H4 (cell line): ENCODE data around the gene RBMS1. TPM values are rescaled to one million over a fixed set of nuclear protein-coding genes. Genes with fewer than 3 reads are reported as not detected.

Experiments
- DNase-seq: peaks from one replicate; pipeline ENCODE4 v3.0.0-alpha.2; 2015; ENCODE audit warnings: low spot score
- total RNA-seq: library from RNA; depleted of rRNA; stranded (reverse); fragments of >200 nt; shearing (Covaris generic); gene quantifications from 2 replicates; pipeline ENCODE4 v1.2.3, GENCODE V29; 2014

RBMS1 gene
- total RNA-seq, 1 experiment from 2014 or later: 42.2 TPM

DNA sequence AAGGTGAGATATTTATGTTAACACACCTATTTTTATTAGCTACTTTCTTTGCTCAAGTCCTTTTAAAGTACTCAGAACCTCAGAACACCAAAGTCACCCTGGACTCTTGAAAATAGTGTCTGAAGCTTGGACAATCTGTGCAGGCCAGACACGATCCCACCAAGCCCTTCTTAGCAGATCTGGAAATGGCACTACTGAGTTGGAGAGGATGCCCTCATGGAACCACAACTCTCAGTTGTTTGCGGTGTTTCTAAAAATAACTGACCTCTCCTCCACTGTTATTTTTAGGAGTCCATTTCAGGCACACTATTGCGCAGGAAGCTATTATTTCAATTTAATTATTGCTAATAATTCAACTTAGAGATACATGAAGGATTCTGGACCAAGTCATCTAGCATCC, 190.1 kb downstream of the RBMS1 start:
- DNase-seq: no peak

DNA sequence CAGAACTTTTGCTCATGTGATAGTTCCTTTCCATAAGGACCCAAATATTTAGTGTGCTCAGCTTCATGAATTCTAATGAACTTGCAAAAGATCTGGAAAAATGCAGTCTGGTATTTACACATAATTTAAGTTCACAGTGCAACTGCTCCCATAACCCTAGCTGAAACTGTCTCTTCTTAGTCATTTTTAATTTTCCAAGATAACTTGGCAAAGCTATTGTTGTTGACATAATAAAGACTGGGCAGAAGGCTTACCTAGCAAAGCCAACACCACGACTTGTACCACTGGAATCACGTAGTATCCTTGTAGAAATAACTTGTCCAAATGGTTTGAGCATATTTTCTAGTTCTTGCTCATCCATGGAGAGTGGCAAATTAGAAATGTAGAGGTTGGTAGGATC, 190.5 kb downstream of the RBMS1 start:
- DNase-seq: no peak

DNA sequence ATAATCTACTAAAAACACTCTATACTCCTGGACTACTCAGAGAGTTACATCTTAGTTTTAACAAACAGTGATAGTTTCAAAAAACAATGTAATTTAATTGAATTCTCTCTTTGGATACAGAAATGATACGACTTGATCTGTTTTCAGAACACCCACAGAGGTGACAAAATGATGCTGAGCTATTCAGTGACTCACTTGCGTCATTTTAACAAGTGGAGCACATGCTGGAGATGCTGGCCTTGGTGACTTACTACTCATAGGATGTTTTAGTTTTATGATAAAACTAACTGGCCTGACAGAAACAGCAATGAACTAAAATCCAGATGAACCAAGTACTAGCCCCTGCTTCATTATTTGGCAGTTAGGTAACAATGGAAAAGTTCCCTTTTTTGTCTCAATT, 192.2 kb downstream of the RBMS1 start:
- no peak for DNase-seq

DNA sequence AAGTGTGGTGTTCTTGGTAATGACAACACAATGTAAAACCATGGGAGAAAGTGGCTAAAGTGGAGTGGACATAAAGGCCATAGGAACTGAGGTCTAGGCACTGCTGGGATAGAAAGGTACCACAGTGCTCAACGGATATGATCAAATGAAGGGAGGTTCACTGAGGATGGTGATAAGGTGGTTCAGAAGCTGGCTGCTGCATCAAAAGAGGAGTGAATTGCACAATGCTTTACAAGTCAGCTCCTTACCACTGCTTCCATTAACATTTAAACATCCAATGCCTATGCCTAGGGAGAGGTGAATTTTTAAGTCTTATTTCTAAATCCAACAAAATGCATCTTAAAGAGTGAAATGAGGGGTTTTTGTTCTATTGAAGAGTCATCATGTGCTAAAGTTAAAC, 193.4 kb downstream of the RBMS1 start:
- DNase-seq: no peak

DNA sequence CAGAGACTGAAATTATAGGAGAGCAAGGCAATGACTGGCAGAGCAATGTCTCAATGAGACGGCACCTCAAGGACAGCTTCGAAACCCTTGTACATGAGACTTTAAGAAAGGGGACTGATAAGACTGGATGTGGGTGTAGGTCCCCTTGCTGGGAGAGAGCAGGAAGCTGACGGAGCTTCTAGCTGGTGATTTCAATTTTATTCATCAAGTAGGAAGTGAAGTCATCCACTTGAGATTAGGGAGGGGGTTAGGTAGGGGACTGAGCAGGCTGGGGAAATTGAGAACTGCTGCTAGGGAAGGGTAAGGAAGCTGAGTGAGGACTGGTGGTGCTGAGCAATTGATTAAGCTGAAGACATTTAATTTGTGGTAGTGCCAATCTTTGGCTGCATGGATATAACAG, 194.1 kb downstream of the RBMS1 start:
- DNase-seq: no peak

DNA sequence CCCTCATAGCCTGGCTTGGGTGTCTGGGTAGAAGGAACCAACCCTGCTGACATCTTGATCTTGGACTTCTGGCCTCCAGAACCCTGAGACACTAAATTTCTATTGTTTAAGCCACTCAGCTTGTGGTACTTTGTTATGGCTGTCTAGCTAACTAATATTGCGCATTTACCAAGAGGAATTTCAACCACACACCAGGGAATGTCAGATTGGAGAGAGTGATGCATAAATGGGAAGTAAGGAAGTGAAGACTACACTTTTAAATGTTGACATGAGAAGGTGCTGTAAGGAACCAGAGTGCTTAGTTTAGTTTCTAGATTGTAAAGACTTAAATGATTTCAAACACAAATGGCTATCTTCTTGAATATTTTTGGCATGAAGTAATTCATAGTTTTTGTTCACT, 194.6 kb downstream of the RBMS1 start:
- no peak for DNase-seq

DNA sequence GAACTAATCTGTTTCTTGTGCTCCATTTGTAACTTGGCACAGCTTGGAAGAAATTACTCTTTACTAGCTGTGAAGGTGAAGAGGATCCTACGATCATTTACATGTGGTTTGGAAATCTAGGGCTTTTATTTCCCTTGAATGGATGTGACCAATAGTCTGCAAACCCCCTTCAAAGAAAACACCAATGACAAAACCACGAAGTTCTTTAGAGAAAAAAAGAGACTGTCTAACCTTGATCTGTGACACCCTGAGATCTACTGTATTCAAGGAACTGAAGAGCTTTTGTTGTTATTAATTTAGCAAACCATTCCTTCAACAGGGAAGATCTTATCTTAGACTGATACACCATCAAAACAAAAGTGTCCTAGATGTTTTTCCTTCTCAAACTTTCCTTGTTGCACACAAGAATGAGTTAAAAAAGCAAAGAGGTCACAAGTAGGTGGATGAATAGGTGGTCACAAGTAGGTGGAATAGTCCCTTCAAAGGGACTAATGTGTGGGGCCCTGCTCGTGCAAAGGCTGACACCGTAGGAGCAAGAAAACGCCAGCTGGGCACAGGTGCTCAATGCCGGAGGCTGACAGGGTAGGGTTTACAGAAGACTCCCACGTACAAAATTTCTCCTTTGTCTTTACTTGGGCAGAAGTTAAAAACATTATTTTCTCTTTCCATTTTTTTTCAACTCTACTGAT, 197.9 kb downstream of the RBMS1 start:
- no peak for DNase-seq

DNA sequence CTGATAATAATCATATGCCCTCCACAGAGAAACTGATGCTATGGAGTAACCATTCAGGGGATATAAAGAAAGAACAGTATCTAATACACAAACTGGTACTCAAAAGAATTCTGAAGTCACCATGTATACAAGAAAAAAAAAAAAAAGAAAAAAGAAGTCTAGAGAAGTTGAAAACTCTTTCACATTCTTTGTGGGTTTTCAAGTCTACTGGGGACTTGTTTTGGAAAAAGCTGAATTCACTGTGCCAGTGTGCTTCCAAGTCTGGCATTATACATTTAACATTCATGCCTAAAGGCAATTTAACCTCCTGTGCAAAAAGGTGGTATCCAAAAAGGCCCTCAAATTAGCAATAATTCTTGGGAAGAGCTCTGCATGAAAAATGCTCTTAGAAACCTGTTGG, 198.7 kb downstream of the RBMS1 start:
- no peak for DNase-seq

DNA sequence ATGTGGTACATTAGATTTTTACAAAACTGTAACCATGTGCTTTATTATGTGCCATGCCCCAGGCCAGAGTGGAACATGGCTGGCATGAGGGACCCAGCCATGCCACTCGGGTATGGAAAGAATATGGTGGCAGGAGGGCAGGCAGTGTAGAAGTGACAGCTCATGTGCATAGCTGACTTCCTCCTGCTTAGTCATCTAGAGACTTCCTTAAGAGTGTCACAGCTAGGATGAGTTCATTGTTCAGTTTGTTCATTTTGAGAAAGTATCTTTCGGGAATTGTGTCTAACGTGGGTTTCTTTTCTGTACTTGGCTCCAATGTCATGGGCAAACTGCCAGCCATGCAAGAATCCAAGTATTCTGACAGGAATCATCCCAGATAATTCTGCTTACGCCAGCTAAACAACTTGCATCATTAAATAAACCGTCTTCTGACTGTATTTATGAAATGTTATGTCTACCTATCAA, 199.2 kb downstream of the RBMS1 start:
- peak; percentile 65 for DNase-seq

DNA sequence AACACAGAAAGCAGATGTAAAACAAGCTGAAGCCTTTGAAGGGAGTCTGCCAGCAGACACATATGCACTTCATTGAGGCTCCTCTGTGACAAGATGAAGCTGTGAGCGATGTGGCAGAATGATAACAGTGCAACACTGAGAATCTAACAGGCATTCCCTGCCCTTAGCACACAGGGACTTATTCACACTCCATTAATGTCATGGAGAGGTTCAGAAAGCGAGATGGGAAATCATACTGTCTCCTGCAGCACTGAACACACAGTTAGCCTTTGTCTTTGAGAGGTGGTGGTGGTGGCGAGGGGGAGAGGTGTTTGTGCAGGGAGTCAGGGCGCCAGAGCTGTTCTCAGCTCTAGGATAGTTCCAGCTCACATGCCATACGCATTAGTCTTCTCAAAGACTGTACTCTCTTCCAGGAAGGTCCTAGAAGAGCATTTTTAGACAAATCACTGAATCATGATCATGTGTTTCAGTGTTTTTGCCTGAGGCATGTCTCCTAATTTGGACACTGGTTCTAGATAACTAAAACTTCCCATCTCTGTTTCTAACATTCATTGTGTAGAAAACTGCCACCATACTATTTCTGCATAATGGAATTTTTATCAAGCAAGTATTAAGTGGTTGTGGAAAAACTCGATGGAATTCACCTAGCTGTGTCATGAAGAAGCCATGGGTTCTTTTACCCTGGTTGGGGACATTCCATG, 200.1 kb downstream of the RBMS1 start:
- DNase-seq: peak; percentile 17

DNA sequence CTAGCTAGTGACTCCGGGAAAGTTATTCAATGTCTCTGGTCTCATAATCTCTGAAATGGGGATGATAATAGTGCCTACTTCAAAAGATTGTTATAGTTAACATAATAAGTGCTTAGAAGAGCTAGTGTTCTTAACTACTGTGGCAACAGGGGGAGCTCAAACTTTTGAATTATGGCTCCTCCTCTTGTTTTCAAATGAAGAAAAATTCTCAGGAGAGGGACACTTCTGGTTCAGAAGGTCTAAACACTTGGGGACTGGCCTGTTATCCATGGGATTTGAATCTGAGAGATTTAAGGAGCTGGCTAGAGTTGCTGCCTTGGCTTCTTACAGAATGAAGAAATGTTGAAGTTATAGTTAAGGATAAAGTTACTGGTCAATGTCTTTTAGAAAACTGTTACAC, 201.4 kb downstream of the RBMS1 start:
- DNase-seq: no peak

DNA sequence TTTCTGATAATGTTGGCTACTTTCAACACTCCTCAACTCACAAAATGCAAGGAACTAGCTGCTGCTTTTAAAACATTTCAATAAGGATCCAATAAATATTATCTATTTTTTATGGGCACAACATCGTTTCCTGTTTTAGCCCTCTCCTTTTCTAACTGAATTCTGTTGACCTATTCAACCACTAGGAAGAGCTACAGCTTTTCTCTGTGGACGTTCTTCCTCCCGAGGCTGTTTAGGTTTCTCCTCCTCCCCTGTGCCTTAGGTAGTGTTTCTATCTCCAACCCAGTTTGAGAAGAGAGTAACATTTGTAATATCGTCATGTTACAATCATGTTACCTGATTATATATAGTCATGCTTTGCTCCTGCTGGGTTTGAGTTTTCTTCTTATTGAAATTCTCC, 202.2 kb downstream of the RBMS1 start:
- no peak for DNase-seq

DNA sequence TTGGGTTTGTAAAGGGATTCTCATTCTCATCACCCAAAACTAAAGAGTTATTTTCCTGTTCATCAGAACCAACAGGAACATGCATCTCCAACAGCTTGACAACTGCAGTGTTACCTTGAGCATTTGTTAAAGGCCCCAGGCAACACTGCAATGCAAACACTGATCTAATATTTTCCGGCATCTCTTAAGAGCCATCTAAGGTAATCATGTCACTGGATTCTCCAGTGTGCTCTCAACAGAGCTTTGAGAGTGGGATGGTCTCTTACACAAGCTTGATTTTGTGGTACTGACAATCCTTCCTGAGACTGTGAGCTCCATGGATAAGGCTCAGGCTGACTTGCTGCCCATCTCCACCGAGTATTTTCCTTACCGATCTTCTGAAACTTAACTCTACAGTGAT, 203.0 kb downstream of the RBMS1 start:
- no peak for DNase-seq

DNA sequence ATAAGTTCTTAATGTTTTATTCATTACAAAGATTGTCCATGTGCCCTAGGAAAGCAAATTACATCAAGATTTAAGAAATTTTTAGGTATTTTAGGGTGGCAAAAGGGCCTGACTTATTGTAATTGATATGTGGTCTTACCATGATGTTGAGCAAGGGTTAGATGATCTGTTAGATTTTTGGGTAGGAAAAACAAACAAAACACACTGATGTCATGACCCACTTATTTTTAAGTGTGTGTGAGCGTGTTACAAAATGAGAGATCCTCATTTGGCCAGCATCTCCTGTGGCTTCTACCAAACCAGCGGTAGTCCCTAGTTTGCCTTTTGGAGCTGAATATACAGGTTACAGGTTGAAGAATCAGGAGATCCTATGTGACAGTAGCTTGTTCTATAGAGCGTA, 203.8 kb downstream of the RBMS1 start:
- no peak for DNase-seq

DNA sequence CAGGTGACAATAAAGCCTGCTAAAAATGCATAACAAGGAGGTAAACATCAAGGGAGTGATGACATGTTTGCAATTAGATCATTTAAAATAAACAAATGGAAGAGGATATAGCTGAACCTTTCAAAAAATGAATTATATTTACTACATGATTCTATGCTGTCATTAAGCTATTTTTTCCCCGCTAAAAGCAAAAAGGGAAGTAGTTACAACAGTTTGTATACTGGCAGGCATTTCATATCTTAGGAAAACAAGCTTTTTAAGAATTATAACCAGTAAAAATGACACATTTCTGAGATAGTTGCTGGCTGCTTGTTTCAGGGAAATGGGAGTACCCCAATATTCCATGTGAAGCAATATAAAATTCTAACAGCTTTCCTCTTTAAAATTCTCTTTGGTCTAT, 204.5 kb downstream of the RBMS1 start:
- DNase-seq: no peak

DNA sequence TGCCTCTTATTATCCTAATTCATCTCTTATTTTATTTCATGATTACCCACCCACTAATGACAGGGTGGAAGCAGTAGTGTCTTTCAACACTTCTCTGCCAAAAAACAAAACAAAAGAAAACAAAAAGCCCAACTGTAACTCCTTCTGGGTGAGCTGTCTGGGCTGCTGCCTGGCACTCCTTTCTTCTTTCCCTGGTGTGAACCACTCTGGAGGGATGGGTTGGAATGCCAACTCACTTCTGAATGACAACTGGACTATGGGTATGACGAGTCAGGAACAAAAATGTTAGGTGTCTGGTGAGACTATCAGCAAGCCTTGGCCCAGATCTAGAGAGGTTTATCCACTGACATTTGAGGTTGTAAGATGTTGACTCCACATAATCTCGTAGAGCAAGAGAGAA, 205.3 kb downstream of the RBMS1 start:
- DNase-seq: no peak

DNA sequence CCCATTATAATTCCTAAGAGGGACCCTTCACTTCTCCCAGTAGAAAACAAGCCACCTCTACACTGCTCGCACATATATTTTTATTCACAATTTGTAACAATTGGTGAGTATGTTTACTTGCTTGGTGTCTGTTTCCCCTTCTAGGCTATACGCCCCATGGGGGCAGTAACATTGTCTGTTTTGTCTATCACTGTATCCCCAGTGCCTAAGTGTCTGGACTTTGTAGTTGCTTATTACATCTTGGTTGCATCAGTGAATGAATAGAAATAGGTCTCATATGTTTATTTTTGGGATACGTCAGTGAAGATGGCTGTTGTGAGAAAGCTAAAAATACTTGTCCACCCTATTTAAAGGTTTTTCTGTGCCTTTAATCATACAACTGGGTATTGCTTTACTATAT, 206.1 kb downstream of the RBMS1 start:
- no peak for DNase-seq

DNA sequence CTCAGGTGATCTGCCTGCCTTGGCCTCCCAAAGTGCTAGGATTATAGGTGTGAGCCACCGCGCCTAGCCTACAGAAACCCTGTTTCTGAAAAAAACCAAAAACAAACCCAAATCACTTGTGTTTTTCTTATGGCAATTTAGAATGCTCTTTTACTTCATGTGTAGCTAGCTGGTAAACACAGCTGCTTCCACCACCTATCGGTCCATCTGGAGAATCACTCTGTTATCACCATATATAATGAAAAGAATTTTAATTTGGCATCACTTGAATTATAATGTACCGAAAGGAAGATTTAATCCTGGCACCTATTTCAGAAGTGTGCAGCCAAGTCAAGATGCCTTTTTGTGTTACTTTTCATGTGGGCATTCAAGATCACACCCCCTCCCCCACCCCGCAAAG, 207.1 kb downstream of the RBMS1 start:
- DNase-seq: no peak

DNA sequence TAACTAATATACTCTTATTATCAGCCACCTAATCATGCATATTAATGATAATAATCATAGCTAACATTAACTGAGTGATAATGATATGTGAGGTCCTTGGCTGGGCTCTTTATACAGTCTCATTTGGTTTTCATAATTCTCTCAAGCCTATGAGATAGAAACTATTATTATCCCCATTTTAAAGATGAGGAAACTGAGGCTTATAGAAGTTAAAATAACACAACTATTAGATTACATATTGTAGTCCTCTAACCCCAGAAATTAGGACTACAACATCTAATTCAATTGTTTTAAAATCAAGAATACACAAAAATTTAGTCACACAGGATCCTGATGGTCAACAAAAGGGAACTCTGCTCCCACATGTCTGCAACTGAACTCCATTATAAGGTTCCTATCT, 209.9 kb downstream of the RBMS1 start:
- DNase-seq: no peak

DNA sequence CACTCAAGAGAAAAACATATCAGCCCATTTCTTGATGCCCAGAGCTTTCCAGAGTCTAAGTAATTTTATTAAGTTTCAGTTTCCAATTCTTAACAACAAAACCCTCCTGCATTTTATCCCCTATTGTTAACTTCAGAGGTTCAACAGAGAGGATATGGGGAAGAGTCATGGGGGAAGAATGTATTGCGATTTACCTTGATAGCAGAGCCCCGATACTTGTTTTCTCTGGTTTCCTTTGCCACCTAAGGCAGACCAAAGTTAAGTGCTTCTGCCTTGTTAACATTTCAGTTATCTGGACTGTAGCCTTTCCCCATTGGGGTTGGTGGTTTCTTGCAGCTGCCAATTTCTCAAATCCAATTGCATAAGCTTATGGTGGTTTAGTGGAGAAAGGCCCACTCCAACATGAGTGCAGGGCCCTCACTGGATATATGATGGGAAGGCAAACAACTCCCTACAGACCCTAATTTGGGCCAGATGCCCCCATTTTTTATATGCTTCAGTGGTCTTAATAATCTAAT, 211.5 kb downstream of the RBMS1 start:
- DNase-seq: no peak

DNA sequence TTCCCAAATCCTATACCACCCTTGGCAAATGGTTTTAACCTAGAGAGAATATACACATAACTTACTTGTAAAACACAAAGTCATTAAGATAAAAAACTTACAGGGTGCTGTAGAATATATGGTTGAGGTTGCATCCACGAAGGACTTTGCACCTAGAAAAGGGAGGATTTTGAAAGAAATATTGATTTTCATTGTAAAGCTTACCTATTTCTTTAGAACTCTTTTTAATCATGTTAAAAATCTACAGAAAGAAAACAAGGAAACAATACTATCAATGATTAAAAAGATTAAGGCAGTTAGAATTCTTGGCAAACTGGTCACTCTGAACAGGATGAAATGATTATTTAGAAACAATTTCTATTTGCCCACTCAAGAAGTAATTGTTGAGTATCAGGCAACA, 212.4 kb downstream of the RBMS1 start:
- DNase-seq: no peak

DNA sequence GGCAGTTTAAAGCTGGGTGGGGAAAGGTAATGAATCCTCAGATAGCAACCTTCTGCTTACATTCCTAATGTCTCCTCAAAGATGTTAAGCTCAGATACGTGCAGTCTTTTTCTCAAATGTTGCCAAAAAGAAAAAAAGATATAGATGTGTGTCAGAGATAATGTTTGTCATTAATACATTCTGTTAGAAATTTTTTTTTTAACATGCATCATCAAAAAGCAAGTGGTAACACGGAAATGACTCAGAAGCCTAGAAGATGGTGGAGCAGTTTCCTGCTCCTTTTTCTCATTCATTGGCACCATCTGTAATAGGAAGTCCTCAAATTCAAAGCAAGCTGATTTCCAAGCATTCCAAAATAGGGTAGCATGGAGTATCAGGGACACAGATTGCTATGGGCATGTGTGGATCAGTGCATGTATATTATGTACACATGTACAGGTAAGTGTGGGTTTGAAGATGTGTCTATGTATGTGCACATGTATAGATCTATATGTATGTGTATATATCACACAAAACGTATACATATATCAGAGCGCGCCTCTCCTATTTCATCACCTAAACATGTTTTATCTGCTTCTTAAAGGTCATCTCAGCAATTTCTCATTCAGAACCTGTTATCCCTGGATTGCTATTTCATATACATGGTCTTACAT, 213.7 kb downstream of the RBMS1 start:
- DNase-seq: no peak

DNA sequence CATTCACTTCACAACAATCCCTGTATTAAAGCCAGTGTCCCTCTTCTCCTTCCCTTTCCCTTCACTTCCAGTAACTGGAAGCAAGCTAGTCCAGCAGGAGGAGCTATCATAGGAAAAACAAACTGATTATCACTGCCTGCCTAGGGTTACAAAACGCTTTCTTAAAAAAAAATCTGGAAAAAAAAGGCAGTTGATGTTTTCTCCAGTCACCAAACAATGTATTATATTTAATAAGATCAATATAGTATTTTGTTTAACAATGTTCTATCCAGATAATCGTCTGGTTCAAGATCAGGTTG, 214.8 kb downstream of the RBMS1 start:
- DNase-seq: peak; percentile 39
